GM19193 (cell line): Measurements from ENCODE around the gene ERCC5.

Experiments used
- POLR2A ChIP-seq: IDR thresholded peaks from 4 replicates; pipeline ENCODE4 v1.6.1; 2011; ENCODE audit not compliant: insufficient read depth, insufficient read length; ENCODE audit errors: extremely low read depth

Gene ERCC5

GRCh38 chr13:102900193-102900608, 54.4 kb downstream of the ERCC5 start:
- TF ChIP-seq POLR2A = no peak

GRCh38 chr13:102901056-102901455, 55.2 kb downstream of the ERCC5 start:
- TF ChIP-seq POLR2A = no peak

- TF ChIP-seq POLR2A = no peak
These were observed 55.9 kb downstream of the ERCC5 start for GRCh38 chr13:102901615-102902305.

DNA sequence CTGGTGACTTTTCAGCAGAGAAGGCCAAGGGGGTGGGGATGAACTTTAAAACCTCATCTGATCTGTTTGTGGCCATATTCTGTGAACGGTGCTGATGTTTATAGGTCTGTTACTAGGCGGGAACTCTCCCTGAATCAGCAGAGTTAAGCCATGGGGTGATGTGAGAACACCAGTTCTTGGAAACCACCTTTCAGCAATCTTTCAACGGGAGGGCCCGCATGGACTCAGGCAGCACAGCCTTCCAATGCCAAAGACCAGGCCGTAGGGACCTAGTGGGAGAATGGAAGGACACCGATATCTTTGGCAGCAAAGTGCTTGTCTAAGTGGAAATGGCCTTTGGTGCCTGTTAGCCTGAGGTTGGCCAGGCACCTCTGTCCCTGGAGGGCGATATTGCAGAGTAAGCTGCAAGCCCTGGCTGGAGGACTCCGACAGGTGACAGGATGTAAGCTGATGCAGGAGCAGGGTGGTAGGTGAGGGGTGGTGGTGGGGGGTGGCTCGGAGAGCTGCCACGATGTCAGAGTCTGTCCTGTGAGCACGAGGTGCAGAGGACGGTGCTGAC, 57.0 kb downstream of the ERCC5 start:
- TF ChIP-seq POLR2A = no peak

- TF ChIP-seq POLR2A = no peak
These were observed 58.0 kb downstream of the ERCC5 start for GRCh38 chr13:102903659-102904407.

DNA sequence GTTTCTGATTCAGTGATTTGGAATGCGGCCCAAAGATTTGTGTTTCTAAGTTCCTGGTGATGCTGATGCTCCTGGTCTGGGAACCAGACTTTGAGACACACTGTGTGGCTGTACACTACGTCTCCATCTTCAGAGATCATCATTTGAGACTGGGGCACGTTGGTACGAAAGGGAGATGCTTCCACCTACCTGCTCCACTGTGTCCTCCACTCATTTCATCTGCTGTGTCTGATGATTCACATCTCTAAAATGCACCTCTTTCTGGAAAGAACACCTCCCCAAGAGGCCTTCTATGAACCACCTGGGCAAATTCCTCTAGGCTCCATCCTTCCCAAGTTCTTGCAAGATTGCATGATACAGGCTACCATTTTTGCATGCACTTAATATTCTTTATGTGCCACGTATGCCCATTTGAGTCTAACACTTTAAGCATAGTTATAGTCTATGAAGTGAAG, 58.6 kb downstream of the ERCC5 start:
- TF ChIP-seq POLR2A = no peak

- no peak for TF ChIP-seq POLR2A
These were observed 60.3 kb downstream of the ERCC5 start for GRCh38 chr13:102905905-102906771.

- no peak for TF ChIP-seq POLR2A
These were observed 61.4 kb downstream of the ERCC5 start for GRCh38 chr13:102907016-102907756.

DNA sequence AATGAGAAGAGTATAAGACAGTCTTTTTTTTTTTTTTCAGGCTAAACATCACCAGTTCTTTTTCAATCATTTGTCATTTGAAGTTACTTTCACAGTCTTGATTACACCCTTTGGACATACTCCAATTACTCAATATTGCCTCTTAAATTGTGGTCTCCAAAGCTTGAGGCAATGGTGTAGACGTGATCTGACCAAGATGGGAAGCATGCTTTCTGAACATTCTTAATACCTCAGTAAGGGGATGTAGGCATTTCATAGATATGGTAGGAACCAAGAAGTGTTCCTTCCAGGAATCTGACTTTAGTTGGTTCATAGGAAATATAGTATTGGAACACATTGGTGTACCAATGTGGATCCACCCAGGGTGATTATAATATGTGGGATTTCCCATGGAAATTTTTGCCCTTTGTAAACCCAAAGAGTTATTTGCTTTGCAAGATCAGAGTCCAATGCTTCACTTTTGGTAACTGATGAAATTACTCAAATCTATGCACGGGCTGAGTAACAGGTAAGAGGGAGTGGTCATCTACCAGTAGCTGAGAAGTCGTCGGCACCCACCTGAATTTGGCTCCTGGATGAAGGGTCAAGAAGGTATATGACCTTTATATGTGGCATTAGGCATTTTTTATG, 62.2 kb downstream of the ERCC5 start:
- no peak for TF ChIP-seq POLR2A

DNA sequence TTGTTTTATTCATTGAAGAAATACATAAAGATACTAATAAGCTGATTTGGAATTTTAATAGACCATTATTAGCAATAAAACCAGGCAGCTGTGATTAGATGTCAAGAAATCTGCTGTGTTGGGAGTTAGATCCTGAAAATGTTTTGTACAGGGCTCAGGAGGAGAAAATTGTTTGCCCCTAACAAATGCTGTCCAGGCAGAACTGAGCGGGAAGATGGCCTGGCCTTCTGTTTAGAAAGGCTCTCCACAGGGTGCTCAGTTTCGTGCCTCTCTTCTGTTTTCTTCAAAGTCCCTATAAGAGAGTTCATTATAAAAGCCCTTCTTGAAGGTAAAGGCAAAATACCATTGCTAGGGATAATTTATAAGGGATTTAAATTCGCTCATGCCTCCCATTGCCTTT, 64.1 kb downstream of the ERCC5 start:
- TF ChIP-seq POLR2A = no peak

DNA sequence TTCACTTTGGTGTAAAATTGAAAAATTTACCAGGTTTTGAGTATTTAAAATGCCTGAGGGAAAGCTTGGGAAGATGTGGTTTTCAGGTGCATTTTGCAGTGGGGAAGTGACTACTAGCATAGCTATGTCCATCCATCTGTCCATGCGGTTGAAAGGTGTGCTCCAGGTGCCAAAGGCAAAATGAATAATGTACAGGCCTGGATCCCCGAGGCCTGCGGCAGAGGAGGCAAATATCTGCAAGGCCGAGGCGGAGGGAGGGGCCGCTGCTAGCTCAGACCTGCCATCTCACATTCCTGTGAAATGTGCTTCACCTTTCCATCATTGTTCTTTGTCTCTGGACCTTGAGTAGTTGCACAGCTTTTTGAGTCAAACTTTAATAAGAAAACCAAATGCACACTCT, 65.5 kb downstream of the ERCC5 start:
- no peak for TF ChIP-seq POLR2A

DNA sequence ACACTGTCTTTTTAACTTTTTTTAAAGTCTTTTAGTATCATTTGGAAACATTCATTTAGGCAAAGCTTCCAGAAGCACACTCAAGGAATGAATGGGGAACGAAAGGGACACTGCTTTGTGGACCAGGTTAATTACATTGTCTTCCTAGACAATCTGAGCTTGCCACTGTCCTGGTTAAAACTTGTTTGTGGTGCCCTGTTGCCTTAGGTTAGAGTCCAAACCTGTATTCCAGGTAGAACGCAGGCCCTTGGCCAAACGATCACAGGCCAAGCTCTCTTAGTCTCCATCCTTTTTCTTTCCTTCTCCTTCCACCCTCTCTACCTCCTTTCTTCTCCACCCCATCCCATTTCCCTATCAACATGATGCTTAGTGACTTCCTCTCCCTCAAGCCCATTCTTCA, 66.8 kb downstream of the ERCC5 start:
- TF ChIP-seq POLR2A = no peak

DNA sequence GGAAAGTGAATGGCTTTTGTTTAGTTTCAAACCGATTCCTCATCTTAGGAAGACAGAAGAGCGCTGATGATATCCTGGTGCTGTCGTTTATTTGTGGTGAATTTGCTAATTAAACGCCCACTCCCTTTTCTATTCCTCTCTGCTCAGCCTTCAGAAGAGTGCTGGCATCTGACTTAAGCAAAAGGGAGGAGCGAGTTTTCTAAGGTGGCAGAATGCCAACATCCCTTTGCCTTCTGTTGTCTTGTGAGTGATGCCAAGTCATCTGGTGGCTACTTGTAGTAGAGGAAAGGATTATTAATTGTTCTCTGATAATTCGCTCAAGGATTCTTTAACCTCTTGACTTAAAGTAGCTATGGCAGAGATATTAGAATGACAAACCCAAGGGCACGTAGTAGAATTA, 68.1 kb downstream of the ERCC5 start:
- no peak for TF ChIP-seq POLR2A
